Measurements from ENCODE around the gene METRN.

DNA sequence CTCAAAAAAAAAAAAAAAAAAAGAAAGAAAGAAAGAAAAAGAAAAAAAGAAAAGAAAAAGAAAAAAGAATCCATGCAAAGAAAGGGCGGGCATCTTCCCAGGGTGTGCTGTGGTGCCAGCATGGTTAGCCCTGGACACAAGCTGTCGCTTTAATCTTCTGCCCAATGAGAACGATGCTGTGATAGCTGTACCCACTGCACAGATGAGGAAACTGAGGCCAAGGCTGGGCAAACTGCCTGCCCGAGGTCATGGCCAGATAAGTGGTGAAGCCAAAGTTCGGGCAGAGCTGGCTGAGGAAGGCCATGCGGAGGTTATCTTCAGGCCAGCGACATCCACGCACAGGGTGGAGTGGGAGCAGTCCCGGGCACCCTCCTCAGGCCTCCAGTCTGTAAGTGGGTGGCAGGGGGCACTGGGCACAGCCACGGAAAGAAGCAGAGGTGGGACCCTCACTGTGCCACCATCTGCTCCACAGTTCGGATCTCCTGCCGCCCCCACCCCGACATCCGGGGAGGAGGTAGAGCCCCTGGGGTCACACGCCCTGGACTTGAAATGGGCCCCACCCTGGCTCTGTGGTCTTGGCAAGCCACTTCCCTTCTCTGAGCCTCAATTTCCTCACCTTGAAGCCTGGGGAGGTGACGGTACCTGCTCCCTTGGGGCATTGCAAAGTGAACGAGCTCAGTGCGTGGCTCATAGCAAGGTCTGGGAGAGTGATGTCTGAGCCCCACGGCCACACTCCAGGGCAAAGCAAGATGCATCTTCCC lies 15.8 kb upstream of the METRN start:
- TF ChIP-seq, protein P1, sequence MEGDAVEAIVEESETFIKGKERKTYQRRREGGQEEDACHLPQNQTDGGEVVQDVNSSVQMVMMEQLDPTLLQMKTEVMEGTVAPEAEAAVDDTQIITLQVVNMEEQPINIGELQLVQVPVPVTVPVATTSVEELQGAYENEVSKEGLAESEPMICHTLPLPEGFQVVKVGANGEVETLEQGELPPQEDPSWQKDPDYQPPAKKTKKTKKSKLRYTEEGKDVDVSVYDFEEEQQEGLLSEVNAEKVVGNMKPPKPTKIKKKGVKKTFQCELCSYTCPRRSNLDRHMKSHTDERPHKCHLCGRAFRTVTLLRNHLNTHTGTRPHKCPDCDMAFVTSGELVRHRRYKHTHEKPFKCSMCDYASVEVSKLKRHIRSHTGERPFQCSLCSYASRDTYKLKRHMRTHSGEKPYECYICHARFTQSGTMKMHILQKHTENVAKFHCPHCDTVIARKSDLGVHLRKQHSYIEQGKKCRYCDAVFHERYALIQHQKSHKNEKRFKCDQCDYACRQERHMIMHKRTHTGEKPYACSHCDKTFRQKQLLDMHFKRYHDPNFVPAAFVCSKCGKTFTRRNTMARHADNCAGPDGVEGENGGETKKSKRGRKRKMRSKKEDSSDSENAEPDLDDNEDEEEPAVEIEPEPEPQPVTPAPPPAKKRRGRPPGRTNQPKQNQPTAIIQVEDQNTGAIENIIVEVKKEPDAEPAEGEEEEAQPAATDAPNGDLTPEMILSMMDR (IDR thresholded peaks at IDR 0.05 in 4 of 5, conservative IDR thresholded peaks at IDR 0.05 in 1 of 5), result no peak
- no peak for TF ChIP-seq POLR2A (IDR thresholded peaks at IDR 0.05)
